Measurements from ENCODE around the gene MYO3B.

The MYO3B gene

GRCh38 chr2:170465241-170465640 is 287.3 kb downstream of the MYO3B start:
- H3K9me3 ChIP-seq (ENCODE audit: control insufficient read depth, insufficient read depth, low read depth, low read length), result no peaks in the 10 kb centered on the region
- TF ChIP-seq ZSCAN4 (tag by site-specific recombination; IDR thresholded peaks at IDR 0.05) (no peak), ZNF16 (tag by site-specific recombination; IDR thresholded peaks at IDR 0.05; ENCODE audit: low read depth) (no peak), MEIS1 (CRISPR knock-in tag; IDR thresholded peaks at IDR 0.05; ENCODE audit: borderline replicate concordance) (no peak), ZNF366 (tag by site-specific recombination; conservative IDR thresholded peaks at IDR 0.05) (no peak), ZNF704 (tag by site-specific recombination; IDR thresholded peaks at IDR 0.05) (no peak), ZBTB8A (tag by site-specific recombination; IDR thresholded peaks at IDR 0.05) (no peak), ELK4 (IDR thresholded peaks at IDR 0.05; ENCODE audit: borderline replicate concordance, low read depth, low read length) (no peak)
- no peak overlapping the region for H3K4me3 ChIP-seq (ENCODE audit: low read depth, low read length)
- no peaks in the 10 kb centered on the region for H3K4me1 ChIP-seq (ENCODE audit: control insufficient read depth, insufficient read depth, low read length)
- no peak overlapping the region for H3K27ac ChIP-seq (ENCODE audit: extremely low read depth, low read depth, low read length)
- H3K36me3 ChIP-seq (ENCODE audit: control insufficient read depth in 2 of 2, insufficient read depth in 1 of 2, low read length in 2 of 2), result no peaks in the 10 kb centered on the region
- CTCF ChIA-PET, result interaction anchor here (0.7 to 1.5 kb wide), 3 partner anchors 17 to 92 kb away, joined by 3 to 6 read pairs (median 3); no protein-coding TSS in a partner anchor
- POLR2A ChIA-PET, result no interaction called here

- H3K4me1 ChIP-seq (ENCODE audit: control insufficient read depth, insufficient read depth, low read length), result no peaks in the 10 kb centered on the region
- CTCF ChIA-PET, result interaction anchor here (0.6 kb wide), 2 partner anchors 907 to 1497 kb away, joined by 3 read pairs; no protein-coding TSS in a partner anchor
- TF ChIP-seq ZNF280D (tag by site-specific recombination; IDR thresholded peaks at IDR 0.05) (no peak), ZNF2 (tag by site-specific recombination; IDR thresholded peaks at IDR 0.05) (no peak), REST (tag by site-specific recombination; IDR thresholded peaks at IDR 0.05) (no peak), ZSCAN4 (tag by site-specific recombination; IDR thresholded peaks at IDR 0.05) (no peak), ZSCAN16 (tag by site-specific recombination; IDR thresholded peaks at IDR 0.05) (no peak), ZNF645 (tag by site-specific recombination; IDR thresholded peaks at IDR 0.05) (no peak), ZNF266 (tag by site-specific recombination; IDR thresholded peaks at IDR 0.05; ENCODE audit: low read depth) (no peak), ZNF169 (tag by site-specific recombination; IDR thresholded peaks at IDR 0.05) (no peak), ZNF18 (tag by site-specific recombination; IDR thresholded peaks at IDR 0.05) (no peak), RBAK (tag by site-specific recombination; IDR thresholded peaks at IDR 0.05) (no peak), WT1 (tag by site-specific recombination; IDR thresholded peaks at IDR 0.05) (no peak), ATF2 (tag by site-specific recombination; IDR thresholded peaks at IDR 0.05; ENCODE audit: low read depth) (no peak)
Measured at GRCh38 chr2:170466632-170467031, 288.7 kb downstream of the MYO3B start.

More at GRCh38 chr2:170466632-170467031, 288.7 kb downstream of the MYO3B start:
- H3K36me3 ChIP-seq (ENCODE audit: control insufficient read depth in 2 of 2, insufficient read depth in 1 of 2, low read length in 2 of 2), result no peaks in the 10 kb centered on the region
- H3K4me3 ChIP-seq (ENCODE audit: low read depth, low read length), result no peak overlapping the region
- POLR2A ChIA-PET, result no interaction called here
- no peak overlapping the region for H3K27ac ChIP-seq (ENCODE audit: extremely low read depth, low read depth, low read length)
- no peaks in the 10 kb centered on the region for H3K9me3 ChIP-seq (ENCODE audit: control insufficient read depth, insufficient read depth, low read depth, low read length)

Measured in HEK293 (cell line).